NT2/D1 (cell line): ENCODE results near the gene FUT7.

Experiments used
- SUZ12 ChIP-seq: IDR thresholded peaks from 2 replicates; pipeline ENCODE4 v1.6.1; 2011; ENCODE audit not compliant: insufficient read length, insufficient read depth; ENCODE audit errors: extremely low read depth
- YY1 ChIP-seq: IDR thresholded peaks from 2 replicates; pipeline ENCODE4 v1.6.1; 2011; ENCODE audit not compliant: insufficient read length, insufficient read depth
- ZNF274 ChIP-seq: IDR thresholded peaks from 2 replicates; pipeline ENCODE4 v1.6.1; 2011; ENCODE audit warnings: mild to moderate bottlenecking, low read depth, low read length

DNA sequence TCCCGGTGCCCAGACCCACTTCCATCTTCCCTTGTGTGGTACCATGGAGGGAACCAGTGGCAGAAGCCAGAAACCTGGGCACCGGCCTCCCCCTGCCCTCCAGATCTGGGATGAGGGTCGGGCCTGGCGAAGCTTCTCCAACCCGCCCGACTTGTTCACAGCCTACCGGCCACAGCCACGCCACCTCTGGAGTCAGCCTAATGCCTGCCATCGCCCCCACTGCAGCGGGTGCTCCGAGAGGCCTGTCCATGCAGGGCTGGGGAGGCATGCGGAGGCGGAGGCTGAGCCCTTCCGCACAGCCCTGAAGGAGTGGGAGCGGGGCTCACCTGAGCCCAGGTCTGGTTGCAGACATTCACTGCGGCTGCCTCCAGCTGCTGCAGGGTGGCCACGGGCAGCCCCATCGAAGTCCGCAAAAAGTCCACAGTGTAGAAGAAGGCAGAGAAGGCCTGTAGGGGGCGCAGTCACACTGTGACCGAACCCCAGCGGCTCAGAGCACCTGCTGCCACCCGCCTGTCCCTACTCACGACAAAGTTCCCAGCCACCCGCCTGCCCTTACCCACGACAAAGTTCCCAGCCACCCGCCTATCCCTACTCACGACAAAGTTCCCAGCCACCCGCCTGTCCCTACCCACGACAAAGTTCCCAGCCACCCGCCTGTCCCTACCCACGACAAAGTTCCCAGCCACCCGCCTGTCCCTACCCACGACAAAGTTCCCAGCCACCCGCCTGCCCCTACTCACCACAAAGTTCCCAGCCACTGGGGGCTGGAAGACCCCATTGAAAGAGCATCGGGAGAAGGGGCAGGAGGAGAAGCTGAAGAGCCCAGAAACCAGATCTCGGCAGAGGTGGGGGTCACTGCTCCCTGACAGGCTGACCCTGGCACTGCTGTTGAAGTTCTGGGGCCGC lies 17.9 kb upstream of the FUT7 start:
- TF ChIP-seq YY1 (no peak), SUZ12 (no peak), ZNF274 (no peak)
